ENCODE data around the gene FRMD4A.

FRMD4A gene

GRCh38 chr10:14181567-14181936, 149.2 kb downstream of the FRMD4A start:
- DNase-seq = no peak

- no peak for DNase-seq
Measured at GRCh38 chr10:14180911-14181566, 149.7 kb downstream of the FRMD4A start.

- no peak for DNase-seq
Measured at GRCh38 chr10:14179251-14179650, 151.5 kb downstream of the FRMD4A start.

- no peak for DNase-seq
Measured at GRCh38 chr10:14173706-14174594, 156.8 kb downstream of the FRMD4A start.

- DNase-seq = no peak
Measured at GRCh38 chr10:14173391-14173705, 157.4 kb downstream of the FRMD4A start.

- no peak for DNase-seq
Measured at GRCh38 chr10:14172336-14172950, 158.3 kb downstream of the FRMD4A start.

- DNase-seq = no peak
Measured at GRCh38 chr10:14171336-14171735, 159.4 kb downstream of the FRMD4A start.

GRCh38 chr10:14163377-14164086, 167.2 kb downstream of the FRMD4A start:
- DNase-seq = no peak

- no peak for DNase-seq
Measured at GRCh38 chr10:14162629-14163344, 167.9 kb downstream of the FRMD4A start.

- no peak for DNase-seq
Measured at GRCh38 chr10:14162061-14162460, 168.7 kb downstream of the FRMD4A start.

GRCh38 chr10:14160299-14160698, 170.4 kb downstream of the FRMD4A start:
- no peak for DNase-seq

GRCh38 chr10:14158575-14158974, 172.1 kb downstream of the FRMD4A start:
- DNase-seq = no peak

- DNase-seq = no peak
Measured at GRCh38 chr10:14156104-14156503, 174.6 kb downstream of the FRMD4A start.

- DNase-seq = no peak
Measured at GRCh38 chr10:14153570-14154055, 177.1 kb downstream of the FRMD4A start.

- no peak for DNase-seq
Measured at GRCh38 chr10:14151571-14151970, 179.2 kb downstream of the FRMD4A start.

GRCh38 chr10:14150526-14150925, 180.2 kb downstream of the FRMD4A start:
- no peak for DNase-seq

- DNase-seq = no peak
Measured at GRCh38 chr10:14146501-14146900, 184.2 kb downstream of the FRMD4A start.

- DNase-seq = no peak
Measured at GRCh38 chr10:14146025-14146424, 184.7 kb downstream of the FRMD4A start.

GRCh38 chr10:14144451-14144850, 186.3 kb downstream of the FRMD4A start:
- DNase-seq = no peak

- DNase-seq = no peak
Measured at GRCh38 chr10:14142606-14143250, 188.0 kb downstream of the FRMD4A start.

GRCh38 chr10:14141283-14141682, 189.4 kb downstream of the FRMD4A start:
- DNase-seq = no peak

- DNase-seq = no peak
Measured at GRCh38 chr10:14137391-14137790, 193.3 kb downstream of the FRMD4A start.
